HEK293 (cell line): ENCODE measurements around the gene PTGR2.

Experiments used
- CTCF ChIA-PET: fragments of 350-600 bp; formaldehyde crosslinking; extraction: SDS; loops from one replicate; lab custom pipeline; 2021; ENCODE audit warnings: antibody characterized with exemption; lab: Yijun Ruan, JAX
- POLR2A ChIA-PET: fragments of 300-600 bp; formaldehyde crosslinking; extraction: SDS; loops from one replicate; lab custom pipeline; 2020; ENCODE audit warnings: antibody characterized with exemption, inconsistent platforms; lab: Yijun Ruan, JAX
- H3K27ac ChIP-seq: fragments of 200-500 bp; sonication (Bioruptor generic); 2 replicates; pipeline ENCODE4 v1.5.1; 2014; ENCODE audit warnings: low read depth, low read length, control low read depth, inconsistent platforms; ENCODE audit errors: extremely low read depth
- H3K36me3 ChIP-seq, 2 experiments: fragments of 200-500 bp in 1 of 2; sonication (Bioruptor generic) in 1 of 2; 1 replicate in 1 of 2; 2 replicates in 1 of 2; pipeline ENCODE4 v1.5.1; 2014 to 2017; ENCODE audit warnings: inconsistent platforms in 2 of 2, low read length in 2 of 2; ENCODE audit not compliant: control insufficient read depth in 2 of 2, insufficient read depth in 1 of 2
- H3K4me1 ChIP-seq: fragments of 200-500 bp; sonication (Bioruptor generic); 2 replicates; pipeline ENCODE4 v1.5.1; 2014; ENCODE audit warnings: mild to moderate bottlenecking, low read length, inconsistent platforms; ENCODE audit not compliant: control insufficient read depth, insufficient read depth
- H3K4me3 ChIP-seq: 2 replicates; pipeline ENCODE4 v1.5.1; 2011; ENCODE audit warnings: low read depth, mild to moderate bottlenecking, control low read depth, low read length, moderate library complexity
- H3K9me3 ChIP-seq: fragments of 200-500 bp; sonication (Bioruptor generic); 2 replicates; pipeline ENCODE4 v1.5.1; 2014; ENCODE audit warnings: low read depth, low read length, inconsistent platforms; ENCODE audit not compliant: control insufficient read depth, insufficient read depth
- BCL11A ChIP-seq: fragments of 450-650 bp; formaldehyde crosslinking; IDR thresholded peaks from 2 replicates; pipeline ENCODE4 v1.5.1; 2016; ENCODE audit warnings: low read depth, missing biosample characterization, missing genetic modification characterization
- GLI4 ChIP-seq: fragments of 450-650 bp; formaldehyde crosslinking; IDR thresholded peaks from 2 replicates; pipeline ENCODE4 v1.5.1; 2016; ENCODE audit warnings: missing biosample characterization, missing genetic modification characterization
- GLIS1 ChIP-seq: fragments of 450-650 bp; formaldehyde crosslinking; IDR thresholded peaks from 2 replicates; pipeline ENCODE4 v1.5.1; 2016; ENCODE audit warnings: missing biosample characterization, missing genetic modification characterization
- HOXA7 ChIP-seq: sonication (generic); formaldehyde crosslinking; IDR thresholded peaks from 2 replicates; pipeline ENCODE4 v1.8.1; 2022; ENCODE audit warnings: missing genetic modification reagents, borderline replicate concordance
- OSR2 ChIP-seq: fragments of 450-650 bp; formaldehyde crosslinking; IDR thresholded peaks from 2 replicates; pipeline ENCODE4 v1.5.1; 2016; ENCODE audit warnings: missing biosample characterization, missing genetic modification characterization
- PRDM1 ChIP-seq: fragments of 450-650 bp; formaldehyde crosslinking; IDR thresholded peaks from 2 replicates; pipeline ENCODE4; 2016; ENCODE audit warnings: missing biosample characterization, missing genetic modification characterization
- ZBTB17 ChIP-seq: fragments of 450-650 bp; formaldehyde crosslinking; IDR thresholded peaks from 2 replicates; pipeline ENCODE4 v1.5.1; 2016; ENCODE audit warnings: missing biosample characterization, missing genetic modification characterization
- ZBTB20 ChIP-seq: fragments of 450-650 bp; formaldehyde crosslinking; IDR thresholded peaks from 2 replicates; pipeline ENCODE4 v1.5.1; 2016; ENCODE audit warnings: missing biosample characterization, missing genetic modification characterization
- ZFHX2 ChIP-seq: fragments of 450-650 bp; formaldehyde crosslinking; conservative IDR thresholded peaks from 2 replicates; pipeline ENCODE4 v1.5.1; 2016; ENCODE audit warnings: missing biosample characterization, missing genetic modification characterization
- ZFP37 ChIP-seq: fragments of 450-650 bp; formaldehyde crosslinking; IDR thresholded peaks from 2 replicates; pipeline ENCODE4 v1.5.1; 2016; ENCODE audit warnings: missing biosample characterization, missing genetic modification characterization
- ZFP69B ChIP-seq: fragments of 450-650 bp; formaldehyde crosslinking; IDR thresholded peaks from 2 replicates; pipeline ENCODE4 v1.5.1; 2016; ENCODE audit warnings: missing biosample characterization, missing genetic modification characterization
- ZIC2 ChIP-seq: fragments of 450-650 bp; formaldehyde crosslinking; IDR thresholded peaks from 2 replicates; pipeline ENCODE4 v1.5.1; 2016; ENCODE audit warnings: missing biosample characterization, missing genetic modification characterization
- ZNF16 ChIP-seq: fragments of 450-650 bp; formaldehyde crosslinking; IDR thresholded peaks from 2 replicates; pipeline ENCODE4 v1.5.1; 2016; ENCODE audit warnings: low read depth, missing biosample characterization, missing genetic modification characterization
- ZNF248 ChIP-seq: fragments of 450-650 bp; formaldehyde crosslinking; IDR thresholded peaks from 2 replicates; pipeline ENCODE4 v1.5.1; 2017; ENCODE audit warnings: missing biosample characterization, missing genetic modification characterization
- ZNF311 ChIP-seq: fragments of 450-650 bp; formaldehyde crosslinking; IDR thresholded peaks from 2 replicates; pipeline ENCODE4 v1.5.1; 2017; ENCODE audit warnings: missing biosample characterization, missing genetic modification characterization, borderline replicate concordance
- ZNF335 ChIP-seq: fragments of 450-650 bp; formaldehyde crosslinking; conservative IDR thresholded peaks from 2 replicates; pipeline ENCODE4 v1.5.1; 2016; ENCODE audit warnings: missing biosample characterization, missing genetic modification characterization
- ZNF501 ChIP-seq: fragments of 450-650 bp; formaldehyde crosslinking; IDR thresholded peaks from 2 replicates; pipeline ENCODE4 v1.5.1; 2016; ENCODE audit warnings: missing biosample characterization, missing genetic modification characterization
- ZNF707 ChIP-seq: fragments of 450-650 bp; formaldehyde crosslinking; IDR thresholded peaks from 2 replicates; pipeline ENCODE4 v1.5.1; 2016; ENCODE audit warnings: missing biosample characterization, missing genetic modification characterization
- TF ChIP-seq, protein P1 (sequence below): fragments of 450-650 bp; formaldehyde crosslinking; IDR thresholded peaks from 2 replicates; pipeline ENCODE4 v1.5.1; 2016; ENCODE audit warnings: missing biosample characterization, missing genetic modification characterization
- TF ChIP-seq, protein P2 (sequence below): fragments of 450-650 bp; formaldehyde crosslinking; IDR thresholded peaks from 2 replicates; pipeline ENCODE4 v1.5.1; 2017; ENCODE audit warnings: missing biosample characterization, missing genetic modification characterization
- TF ChIP-seq, protein P3 (sequence below): fragments of 450-650 bp; formaldehyde crosslinking; IDR thresholded peaks from 2 replicates; pipeline ENCODE4 v1.5.1; 2016; ENCODE audit warnings: missing biosample characterization, missing genetic modification characterization
- TF ChIP-seq, protein P4 (sequence below): fragments of 450-650 bp; formaldehyde crosslinking; IDR thresholded peaks from 2 replicates; pipeline ENCODE4 v1.5.1; 2016; ENCODE audit warnings: missing biosample characterization, missing genetic modification characterization
- TF ChIP-seq, protein P5 (sequence below): fragments of 450-650 bp; formaldehyde crosslinking; IDR thresholded peaks from 2 replicates; pipeline ENCODE4 v1.5.1; 2016; ENCODE audit warnings: missing biosample characterization, missing genetic modification characterization

The PTGR2 gene

DNA sequence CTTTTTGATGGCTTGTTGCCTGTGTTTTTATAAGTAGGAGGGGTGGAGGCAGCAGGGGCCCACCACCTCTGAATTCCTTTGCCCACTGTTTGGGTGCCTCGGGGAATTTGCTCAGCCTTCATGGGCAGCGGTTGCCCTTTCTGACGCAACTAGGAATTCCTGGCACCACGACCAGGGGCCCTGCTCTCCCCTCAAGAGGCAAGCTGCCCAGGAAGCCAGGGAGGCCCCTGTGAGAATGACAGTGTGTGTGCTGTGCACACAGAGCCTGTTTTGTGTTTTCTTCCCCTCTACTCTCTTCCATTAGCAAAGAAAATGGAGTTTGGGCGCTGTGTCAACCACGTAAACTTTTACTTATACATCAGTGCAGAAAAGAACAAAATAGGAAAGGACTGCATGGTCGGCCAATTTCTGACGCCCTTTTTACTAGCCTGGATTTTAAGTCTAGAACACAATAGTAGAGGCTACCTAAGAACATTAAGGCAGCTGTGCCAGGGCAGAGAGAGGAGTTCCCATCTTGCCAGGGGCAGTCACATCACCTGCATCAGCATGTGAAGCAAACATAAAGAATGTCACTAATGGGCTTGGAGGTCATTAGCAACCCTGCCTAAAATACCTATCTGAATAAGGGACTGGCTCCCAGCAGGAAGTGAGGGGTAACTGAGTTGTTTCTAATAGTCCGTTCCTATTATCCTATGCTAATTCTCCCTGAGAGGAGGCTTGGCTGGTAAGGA lies 17.9 kb upstream of the PTGR2 start:
- no peak overlapping the region for H3K27ac ChIP-seq
- peak; percentile 57 for TF ChIP-seq ZIC2 (tag by site-specific recombination)
- TF ChIP-seq, protein P1, sequence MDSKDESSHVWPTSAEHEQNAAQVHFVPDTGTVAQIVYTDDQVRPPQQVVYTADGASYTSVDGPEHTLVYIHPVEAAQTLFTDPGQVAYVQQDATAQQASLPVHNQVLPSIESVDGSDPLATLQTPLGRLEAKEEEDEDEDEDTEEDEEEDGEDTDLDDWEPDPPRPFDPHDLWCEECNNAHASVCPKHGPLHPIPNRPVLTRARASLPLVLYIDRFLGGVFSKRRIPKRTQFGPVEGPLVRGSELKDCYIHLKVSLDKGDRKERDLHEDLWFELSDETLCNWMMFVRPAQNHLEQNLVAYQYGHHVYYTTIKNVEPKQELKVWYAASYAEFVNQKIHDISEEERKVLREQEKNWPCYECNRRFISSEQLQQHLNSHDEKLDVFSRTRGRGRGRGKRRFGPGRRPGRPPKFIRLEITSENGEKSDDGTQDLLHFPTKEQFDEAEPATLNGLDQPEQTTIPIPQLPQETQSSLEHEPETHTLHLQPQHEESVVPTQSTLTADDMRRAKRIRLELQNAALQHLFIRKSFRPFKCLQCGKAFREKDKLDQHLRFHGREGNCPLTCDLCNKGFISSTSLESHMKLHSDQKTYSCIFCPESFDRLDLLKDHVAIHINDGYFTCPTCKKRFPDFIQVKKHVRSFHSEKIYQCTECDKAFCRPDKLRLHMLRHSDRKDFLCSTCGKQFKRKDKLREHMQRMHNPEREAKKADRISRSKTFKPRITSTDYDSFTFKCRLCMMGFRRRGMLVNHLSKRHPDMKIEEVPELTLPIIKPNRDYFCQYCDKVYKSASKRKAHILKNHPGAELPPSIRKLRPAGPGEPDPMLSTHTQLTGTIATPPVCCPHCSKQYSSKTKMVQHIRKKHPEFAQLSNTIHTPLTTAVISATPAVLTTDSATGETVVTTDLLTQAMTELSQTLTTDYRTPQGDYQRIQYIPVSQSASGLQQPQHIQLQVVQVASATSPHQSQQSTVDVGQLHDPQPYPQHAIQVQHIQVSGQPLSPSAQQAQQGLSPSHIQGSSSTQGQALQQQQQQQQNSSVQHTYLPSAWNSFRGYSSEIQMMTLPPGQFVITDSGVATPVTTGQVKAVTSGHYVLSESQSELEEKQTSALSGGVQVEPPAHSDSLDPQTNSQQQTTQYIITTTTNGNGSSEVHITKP (tag by site-specific recombination), result 0 out of 2 replicates have a peak, but pooled peaks have one; percentile 10
- peak; percentile 40; the same call in 1 of the 2 replicates for TF ChIP-seq ZBTB17 (tag by site-specific recombination)
- TF ChIP-seq GLI4 (tag by site-specific recombination), result no peak
- TF ChIP-seq ZFP37 (tag by site-specific recombination), result no peak
- TF ChIP-seq, protein P2, sequence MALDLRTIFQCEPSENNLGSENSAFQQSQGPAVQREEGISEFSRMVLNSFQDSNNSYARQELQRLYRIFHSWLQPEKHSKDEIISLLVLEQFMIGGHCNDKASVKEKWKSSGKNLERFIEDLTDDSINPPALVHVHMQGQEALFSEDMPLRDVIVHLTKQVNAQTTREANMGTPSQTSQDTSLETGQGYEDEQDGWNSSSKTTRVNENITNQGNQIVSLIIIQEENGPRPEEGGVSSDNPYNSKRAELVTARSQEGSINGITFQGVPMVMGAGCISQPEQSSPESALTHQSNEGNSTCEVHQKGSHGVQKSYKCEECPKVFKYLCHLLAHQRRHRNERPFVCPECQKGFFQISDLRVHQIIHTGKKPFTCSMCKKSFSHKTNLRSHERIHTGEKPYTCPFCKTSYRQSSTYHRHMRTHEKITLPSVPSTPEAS (tag by site-specific recombination), result peak; percentile 21; the same call in 1 of the 2 replicates
- TF ChIP-seq ZFP69B (tag by site-specific recombination), result 0 out of 2 replicates have a peak, but pooled peaks have one; percentile 27
- no peak for TF ChIP-seq ZNF707 (tag by site-specific recombination)
- TF ChIP-seq, protein P3, sequence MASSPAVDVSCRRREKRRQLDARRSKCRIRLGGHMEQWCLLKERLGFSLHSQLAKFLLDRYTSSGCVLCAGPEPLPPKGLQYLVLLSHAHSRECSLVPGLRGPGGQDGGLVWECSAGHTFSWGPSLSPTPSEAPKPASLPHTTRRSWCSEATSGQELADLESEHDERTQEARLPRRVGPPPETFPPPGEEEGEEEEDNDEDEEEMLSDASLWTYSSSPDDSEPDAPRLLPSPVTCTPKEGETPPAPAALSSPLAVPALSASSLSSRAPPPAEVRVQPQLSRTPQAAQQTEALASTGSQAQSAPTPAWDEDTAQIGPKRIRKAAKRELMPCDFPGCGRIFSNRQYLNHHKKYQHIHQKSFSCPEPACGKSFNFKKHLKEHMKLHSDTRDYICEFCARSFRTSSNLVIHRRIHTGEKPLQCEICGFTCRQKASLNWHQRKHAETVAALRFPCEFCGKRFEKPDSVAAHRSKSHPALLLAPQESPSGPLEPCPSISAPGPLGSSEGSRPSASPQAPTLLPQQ (tag by site-specific recombination), result peak; percentile 94
- 0 out of 2 replicates have a peak, but pooled peaks have one; percentile 9 for TF ChIP-seq GLIS1 (tag by site-specific recombination)
- TF ChIP-seq ZFHX2 (tag by site-specific recombination), result peak; percentile 46; the same call in 1 of the 2 replicates
- no peak for TF ChIP-seq ZNF311 (tag by site-specific recombination)
- TF ChIP-seq ZNF335 (tag by site-specific recombination), result peak; percentile 77
- TF ChIP-seq ZBTB20 (tag by site-specific recombination), result peak; percentile 95
- 0 out of 2 replicates have a peak, but pooled peaks have one; percentile 6 for TF ChIP-seq PRDM1
- TF ChIP-seq, all 188 proteins: peak for 11
- H3K36me3 ChIP-seq, result no peaks in the 10 kb centered on the region
- POLR2A ChIA-PET, result no interaction called here
- no peaks in the 10 kb centered on the region for H3K9me3 ChIP-seq
- CTCF ChIA-PET, result interaction anchor here (0.5 to 1.2 kb wide), 4 partner anchors 8 to 106 kb away, joined by 3 to 6 read pairs (median 4); no protein-coding TSS in a partner anchor
- no peak overlapping the region for H3K4me3 ChIP-seq
- H3K4me1 ChIP-seq, result peaks cover 8% of the 10 kb centered on the region

DNA sequence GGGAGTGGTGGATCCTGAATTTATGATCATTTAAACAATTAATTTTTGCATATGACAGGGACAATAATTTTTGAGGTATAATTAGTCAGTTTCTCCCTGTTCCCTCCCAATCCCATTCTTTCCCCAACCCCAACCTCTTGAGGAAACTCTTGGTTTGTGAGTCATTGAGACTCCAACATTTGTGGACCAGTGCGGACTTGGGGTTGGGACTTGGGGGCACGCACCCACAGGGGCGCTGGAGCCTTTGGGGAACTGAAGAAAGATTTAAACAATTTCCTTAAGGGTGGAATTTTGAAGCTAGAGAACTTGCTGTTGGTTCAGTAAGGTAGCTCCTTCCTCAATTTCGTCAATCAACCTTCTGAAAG lies 17.4 kb upstream of the PTGR2 start:
- no peak overlapping the region for H3K27ac ChIP-seq
- H3K9me3 ChIP-seq, result no peaks in the 10 kb centered on the region
- ChIA-PET CTCF (interaction anchor here (0.5 to 1.2 kb wide), 4 partner anchors 8 to 107 kb away, joined by 3 to 6 read pairs (median 4); no protein-coding TSS in a partner anchor), POLR2A (no interaction called here)
- H3K4me3 ChIP-seq, result no peak overlapping the region
- H3K4me1 ChIP-seq, result peaks cover 8% of the 10 kb centered on the region
- no peaks in the 10 kb centered on the region for H3K36me3 ChIP-seq
- TF ChIP-seq, protein P4, sequence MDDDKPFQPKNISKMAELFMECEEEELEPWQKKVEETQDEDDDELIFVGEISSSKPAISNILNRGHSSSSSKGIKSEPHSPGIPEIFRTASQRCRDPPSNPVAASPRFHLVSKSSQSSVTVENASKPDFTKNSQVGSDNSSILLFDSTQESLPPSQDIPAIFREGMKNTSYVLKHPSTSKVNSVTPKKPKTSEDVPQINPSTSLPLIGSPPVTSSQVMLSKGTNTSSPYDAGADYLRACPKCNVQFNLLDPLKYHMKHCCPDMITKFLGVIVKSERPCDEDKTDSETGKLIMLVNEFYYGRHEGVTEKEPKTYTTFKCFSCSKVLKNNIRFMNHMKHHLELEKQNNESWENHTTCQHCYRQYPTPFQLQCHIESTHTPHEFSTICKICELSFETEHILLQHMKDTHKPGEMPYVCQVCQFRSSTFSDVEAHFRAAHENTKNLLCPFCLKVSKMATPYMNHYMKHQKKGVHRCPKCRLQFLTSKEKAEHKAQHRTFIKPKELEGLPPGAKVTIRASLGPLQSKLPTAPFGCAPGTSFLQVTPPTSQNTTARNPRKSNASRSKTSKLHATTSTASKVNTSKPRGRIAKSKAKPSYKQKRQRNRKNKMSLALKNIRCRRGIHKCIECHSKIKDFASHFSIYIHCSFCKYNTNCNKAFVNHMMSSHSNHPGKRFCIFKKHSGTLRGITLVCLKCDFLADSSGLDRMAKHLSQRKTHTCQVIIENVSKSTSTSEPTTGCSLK, result no peak
- TF ChIP-seq ZNF16 (tag by site-specific recombination), result no peak
- TF ChIP-seq, protein P5, sequence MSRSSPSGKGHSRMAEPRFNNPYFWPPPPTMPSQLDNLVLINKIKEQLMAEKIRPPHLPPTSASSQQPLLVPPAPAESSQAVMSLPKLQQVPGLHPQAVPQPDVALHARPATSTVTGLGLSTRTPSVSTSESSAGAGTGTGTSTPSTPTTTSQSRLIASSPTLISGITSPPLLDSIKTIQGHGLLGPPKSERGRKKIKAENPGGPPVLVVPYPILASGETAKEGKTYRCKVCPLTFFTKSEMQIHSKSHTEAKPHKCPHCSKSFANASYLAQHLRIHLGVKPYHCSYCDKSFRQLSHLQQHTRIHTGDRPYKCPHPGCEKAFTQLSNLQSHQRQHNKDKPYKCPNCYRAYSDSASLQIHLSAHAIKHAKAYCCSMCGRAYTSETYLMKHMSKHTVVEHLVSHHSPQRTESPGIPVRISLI (tag by site-specific recombination), result no peak
- no peak for TF ChIP-seq ZNF248
- no peak for TF ChIP-seq ZNF501 (tag by site-specific recombination)
- TF ChIP-seq OSR2 (tag by site-specific recombination), result no peak
- no peak for TF ChIP-seq HOXA7
- TF ChIP-seq BCL11A (tag by site-specific recombination), result no peak
- no peak for TF ChIP-seq GLIS1 (tag by site-specific recombination)
